GM04504 (cell line): Measurements from ENCODE around the gene PRR3.
A peak's percentile ranks its signal among the peaks of the same experiment; 100 is the strongest.

Source experiments
- DNase-seq: peaks from one replicate; pipeline ENCODE4 v3.0.0-alpha.2; 2012; ENCODE audit warnings: low read depth

The PRR3 gene

DNA sequence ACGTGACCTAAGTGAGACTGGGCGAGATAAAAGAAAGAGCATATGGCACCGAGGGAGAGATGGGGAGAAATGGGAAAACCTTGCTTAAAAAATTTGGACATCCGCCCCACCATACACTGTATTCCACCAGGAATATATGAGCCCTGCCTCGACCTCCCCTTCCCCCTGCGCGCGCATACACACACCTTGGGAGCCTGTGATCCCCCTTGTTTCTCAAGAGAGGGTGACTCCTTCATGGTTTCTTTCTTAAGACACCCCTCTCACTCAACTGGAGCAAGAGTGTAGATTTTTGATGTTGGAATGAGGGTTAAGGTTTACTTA lies 14.6 kb downstream of the PRR3 start:
- no peak for DNase-seq

GRCh38 chr6:30572148-30572547 lies 15.1 kb downstream of the PRR3 start:
- no peak for DNase-seq

- no peak for DNase-seq
These were observed 16.0 kb downstream of the PRR3 start for GRCh38 chr6:30573113-30573512.

- DNase-seq = no peak
These were observed 21.0 kb downstream of the PRR3 start for GRCh38 chr6:30578051-30578450.

GRCh38 chr6:30583921-30584320 lies 26.8 kb downstream of the PRR3 start:
- DNase-seq = no peak

GRCh38 chr6:30589754-30590358 lies 32.8 kb downstream of the PRR3 start:
- DNase-seq = no peak

- DNase-seq = no peak
These were observed 33.4 kb downstream of the PRR3 start for GRCh38 chr6:30590509-30590908.

DNA sequence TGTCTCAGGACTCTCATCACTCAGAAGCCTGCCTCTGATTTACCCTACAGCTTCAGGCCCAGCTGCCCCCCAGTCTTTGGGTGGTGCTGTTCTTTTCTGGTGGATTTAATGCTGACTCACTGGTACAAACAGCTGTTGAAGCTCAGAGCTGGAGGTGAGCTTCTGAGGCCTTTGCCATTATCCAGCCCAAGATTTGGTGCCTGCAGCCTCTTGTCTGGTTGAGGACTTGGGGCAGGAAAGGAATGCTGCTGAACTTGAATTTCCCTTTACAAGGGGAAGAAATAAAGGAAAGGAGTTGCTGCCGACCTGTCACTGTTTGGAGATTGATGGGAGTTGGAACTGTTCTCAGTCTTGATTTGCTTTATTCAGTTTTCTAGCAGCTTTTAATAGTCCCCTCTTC lies 33.9 kb downstream of the PRR3 start:
- no peak for DNase-seq

GRCh38 chr6:30592287-30592686 lies 35.2 kb downstream of the PRR3 start:
- no peak for DNase-seq

DNA sequence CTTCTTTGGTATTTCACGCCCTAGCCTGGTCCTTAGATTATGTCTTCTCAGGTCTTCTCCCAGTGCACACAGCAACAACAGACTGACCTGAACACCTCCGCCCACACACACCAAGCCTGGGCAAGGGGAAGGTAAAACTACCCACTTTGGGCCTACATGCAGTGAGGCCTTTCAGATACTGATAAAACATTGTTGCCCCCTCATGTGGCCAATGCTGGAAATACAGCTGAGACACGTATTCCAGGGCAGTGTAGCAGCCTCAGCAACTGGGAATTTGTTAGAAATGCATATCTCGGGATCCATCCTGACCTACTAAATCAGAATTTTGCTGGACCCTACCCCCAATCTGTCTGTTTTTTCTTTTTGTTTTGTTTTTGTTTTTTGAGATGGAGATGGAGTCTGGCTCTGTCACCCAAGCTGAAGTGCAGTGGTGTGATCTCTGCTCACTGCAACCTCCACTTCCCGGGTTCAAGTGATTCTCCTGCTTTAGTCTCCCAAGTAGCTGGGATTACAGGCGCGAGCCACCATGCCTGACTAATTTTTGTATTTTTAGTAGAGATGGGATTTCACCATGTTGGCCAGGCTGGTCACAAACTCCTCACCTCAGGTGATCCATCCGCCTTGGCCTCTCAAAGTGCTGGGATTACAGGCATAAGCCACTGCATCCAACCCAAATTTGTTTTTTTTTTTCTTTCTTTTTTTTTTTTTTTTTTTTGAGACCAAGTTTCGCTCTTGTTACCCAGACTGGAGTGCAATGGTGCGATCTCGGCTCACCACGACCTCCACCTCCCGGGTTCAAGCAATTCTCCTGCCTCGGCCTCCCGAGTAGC lies 40.4 kb downstream of the PRR3 start:
- peak; percentile 63 for DNase-seq

DNA sequence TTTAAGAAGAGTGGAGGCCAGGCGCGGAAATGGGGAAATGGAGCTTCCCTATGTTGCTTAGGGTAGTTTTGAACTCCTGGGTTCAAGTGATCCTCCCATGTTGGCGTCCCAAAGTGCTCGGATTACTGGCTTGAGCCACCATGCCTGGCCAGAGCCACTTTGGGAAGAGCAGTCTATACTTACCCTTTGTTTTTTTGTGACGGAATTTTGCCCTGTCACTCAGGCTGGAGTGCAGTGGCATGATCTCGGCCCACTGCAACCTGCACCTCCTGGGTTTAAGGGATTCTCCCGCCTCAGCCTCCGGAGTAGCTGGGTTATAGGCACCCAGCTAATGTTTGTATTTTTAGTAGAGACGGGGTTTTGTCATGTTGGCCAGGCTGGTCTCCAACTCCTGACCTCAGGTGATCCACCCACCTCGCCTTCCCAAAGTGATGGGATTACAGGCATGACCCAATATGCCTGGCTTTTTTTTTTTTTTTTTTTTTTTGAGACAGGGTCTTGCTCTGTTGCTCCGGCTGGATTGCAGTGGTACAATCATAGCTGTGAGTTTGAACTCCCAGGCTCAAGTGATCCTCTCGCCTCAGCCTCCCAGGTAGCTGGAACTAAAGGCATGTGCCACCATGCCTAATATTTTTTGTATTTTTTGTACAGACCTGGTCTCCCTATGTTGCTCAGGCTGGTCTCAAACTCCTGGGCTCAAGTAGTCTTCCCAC lies 42.0 kb downstream of the PRR3 start:
- no peak for DNase-seq

- no peak for DNase-seq
These were observed 42.7 kb downstream of the PRR3 start for GRCh38 chr6:30599625-30600324.

DNA sequence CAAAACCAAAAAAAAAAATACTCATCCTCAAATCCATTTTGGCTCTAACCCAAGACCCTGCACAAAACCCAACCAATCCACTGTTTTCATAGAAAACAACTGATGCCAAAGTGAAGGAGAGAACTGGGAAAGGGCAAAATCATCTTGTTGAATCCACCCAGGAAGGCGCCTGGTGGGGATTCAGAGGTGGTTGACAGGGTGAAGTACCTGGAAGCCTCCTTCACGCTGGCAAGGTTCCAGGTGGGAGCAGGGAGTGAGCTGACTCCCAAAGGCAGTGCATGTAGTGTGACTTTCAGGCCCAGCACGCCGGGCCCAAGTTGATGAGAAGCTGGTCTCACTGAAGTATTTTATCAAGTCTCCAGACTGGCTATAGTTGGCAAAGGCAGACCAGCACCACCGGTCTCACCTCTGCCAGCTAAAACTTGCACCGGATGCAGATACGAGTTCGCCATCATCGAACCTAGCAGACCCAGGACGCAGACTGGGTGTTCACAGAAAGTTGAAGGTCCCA lies 43.4 kb downstream of the PRR3 start:
- DNase-seq = no peak

DNA sequence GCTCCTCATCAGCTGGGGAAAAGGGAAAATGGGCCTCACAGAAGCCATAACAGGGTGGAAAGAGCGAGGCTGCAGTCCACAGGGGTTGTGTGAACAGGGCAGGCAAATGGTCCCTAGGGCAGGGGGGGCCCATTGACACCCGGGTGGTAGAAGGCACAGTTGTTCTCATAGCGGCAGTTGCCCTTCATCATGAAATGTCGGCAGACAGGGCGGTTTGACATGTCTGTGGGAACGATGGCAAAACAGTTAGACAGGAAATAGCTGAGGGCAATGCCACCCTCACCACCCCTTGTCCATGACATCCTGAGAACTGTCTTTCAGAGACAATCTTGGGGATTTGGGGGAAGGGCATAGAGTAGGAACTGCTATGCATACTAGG lies 44.3 kb downstream of the PRR3 start:
- no peak for DNase-seq

DNA sequence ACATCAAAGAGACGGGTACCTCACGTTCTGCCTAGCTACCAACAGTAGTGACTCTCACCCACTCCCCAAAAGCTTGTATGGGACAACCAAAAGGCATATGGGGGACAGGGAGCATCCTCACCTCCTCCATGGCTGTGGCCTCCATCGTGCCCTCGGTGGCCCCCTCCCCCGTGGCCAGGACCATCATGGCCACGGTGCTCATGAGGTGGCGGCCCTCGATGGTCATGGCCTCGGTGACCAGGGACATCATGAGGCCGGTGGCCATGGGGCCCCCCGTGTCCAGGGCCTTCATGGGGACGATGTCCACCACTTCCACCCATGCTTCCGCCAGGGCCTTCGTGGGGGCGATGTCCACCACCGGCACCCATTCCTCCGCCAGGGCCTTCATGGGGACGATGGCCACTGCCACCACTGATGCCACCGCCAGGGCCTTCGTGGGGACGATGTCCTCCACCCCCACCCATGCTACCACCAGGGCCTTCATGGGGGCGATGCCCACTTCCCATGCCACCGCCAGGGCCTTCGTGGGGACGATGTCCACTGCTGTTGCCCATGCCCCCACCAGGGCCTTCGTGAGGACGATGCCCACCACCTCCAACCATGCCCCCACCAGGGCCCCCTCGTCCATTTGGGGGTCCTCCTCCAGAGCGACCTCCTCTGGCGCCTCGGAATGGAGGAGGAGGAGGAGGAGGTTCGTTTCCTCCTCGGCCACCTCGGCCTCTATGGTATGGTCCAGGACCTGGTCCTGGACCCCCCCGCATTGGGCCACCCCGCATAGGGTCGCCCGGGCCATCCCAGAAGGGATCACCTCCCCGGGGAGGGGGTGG lies 44.9 kb downstream of the PRR3 start:
- DNase-seq = no peak

GRCh38 chr6:30603961-30604360 lies 46.9 kb downstream of the PRR3 start:
- no peak for DNase-seq

DNA sequence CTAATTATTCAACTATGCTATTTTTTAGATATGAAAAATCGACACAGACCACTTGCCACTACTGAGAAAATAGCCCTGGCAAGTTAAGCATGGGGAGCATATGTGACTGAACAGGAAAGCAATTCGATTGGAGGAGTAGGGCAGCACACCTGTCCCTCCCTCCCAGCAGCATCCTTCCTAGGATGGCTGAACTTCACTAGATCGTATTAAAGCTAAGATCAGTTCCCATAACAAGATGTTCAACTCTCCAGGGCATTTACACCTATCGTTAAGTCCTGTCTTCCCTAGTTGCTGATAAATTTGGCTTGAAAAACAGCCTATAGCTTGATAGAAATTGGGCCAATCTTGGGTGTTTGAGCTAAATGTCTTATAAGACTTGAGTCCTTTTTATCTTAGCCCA lies 53.0 kb downstream of the PRR3 start:
- DNase-seq = no peak

- no peak for DNase-seq
These were observed 54.2 kb downstream of the PRR3 start for GRCh38 chr6:30611150-30611855.

DNA sequence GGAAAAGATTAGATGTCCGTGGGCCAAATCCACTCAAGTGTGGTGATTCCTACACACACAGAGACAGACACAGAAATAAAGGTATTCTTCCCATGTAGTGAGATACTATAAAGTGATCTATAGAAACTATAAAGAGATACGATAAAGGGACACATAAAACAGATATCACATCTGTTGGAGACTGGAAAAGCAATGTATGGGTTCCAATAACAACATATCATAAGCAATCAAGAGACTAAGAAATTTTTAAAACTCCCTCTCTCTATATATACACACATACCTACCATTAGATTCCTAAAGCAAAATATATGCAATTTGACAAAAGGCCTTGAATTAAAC lies 54.7 kb downstream of the PRR3 start:
- DNase-seq = no peak

- no peak for DNase-seq
These were observed 55.1 kb downstream of the PRR3 start for GRCh38 chr6:30612213-30612612.

DNA sequence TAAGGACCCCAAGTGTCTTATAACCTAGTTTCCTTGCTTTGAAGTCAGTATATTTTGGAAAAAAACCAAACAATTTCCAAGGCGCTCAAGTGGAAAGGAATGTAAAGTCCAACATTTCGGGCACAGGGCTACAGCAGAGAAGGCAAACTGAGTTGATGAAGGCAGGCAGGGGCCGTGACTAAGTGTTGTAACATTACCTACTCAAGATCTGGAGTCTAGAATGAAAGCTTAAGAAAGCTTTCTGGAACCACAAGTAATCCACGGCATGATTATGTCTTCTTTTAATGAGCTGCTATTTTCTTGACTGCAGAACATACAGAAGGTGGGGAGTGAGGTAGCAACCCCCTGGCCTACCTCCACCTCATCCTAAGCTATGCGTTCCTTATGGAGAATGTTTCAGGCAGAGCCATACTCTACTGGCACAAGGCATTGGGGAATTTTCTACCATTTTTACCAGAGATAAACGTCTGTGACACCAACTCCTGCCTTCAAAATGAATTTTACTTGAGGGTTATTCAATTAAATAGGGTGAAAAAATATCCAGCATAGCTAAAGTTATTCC lies 55.7 kb downstream of the PRR3 start:
- no peak for DNase-seq
